ENCODE results near the gene CHPF. TPM values are rescaled to one million over a fixed set of nuclear protein-coding genes. Genes with fewer than 3 reads are reported as not detected.
A peak's percentile ranks its signal among the peaks of the same experiment; 100 is the strongest.

CHPF gene
- total RNA-seq, 1 donor from 2014 or later: 23.2 TPM

DNA sequence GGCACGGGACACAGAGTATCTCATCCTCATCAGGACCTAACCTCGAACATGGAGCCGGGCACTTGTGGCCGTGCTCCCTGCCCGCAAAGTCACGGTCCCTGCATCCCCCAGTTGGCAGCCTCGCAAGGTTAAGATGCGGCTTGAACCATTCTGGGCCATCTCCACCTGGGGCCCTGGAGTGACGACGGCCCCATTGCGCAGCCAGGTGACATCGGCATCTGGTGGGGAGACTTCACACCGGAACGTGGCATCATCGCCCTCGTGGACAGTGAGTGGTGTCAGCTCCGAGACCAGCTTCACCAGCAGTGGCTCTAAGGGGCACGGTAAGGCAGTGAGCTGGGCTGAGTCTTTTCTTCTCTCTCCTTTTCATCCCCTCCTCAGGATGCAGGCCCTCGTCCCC is 12.8 kb upstream of the CHPF start:
- Histone ChIP-seq H3K4me1 (peaks cover 14% of the 10 kb centered on the region), H3K27ac (no peak overlapping the region), H3K27me3 (ENCODE audit: low read depth) (peaks cover 21% of the 10 kb centered on the region), H3K36me3 (no peaks in the 10 kb centered on the region), H3K9me3 (no peaks in the 10 kb centered on the region), H3K4me3 (no peak overlapping the region)
- intact Hi-C loops (cut with DNase I): no loop called here
- TF ChIP-seq, protein P1, sequence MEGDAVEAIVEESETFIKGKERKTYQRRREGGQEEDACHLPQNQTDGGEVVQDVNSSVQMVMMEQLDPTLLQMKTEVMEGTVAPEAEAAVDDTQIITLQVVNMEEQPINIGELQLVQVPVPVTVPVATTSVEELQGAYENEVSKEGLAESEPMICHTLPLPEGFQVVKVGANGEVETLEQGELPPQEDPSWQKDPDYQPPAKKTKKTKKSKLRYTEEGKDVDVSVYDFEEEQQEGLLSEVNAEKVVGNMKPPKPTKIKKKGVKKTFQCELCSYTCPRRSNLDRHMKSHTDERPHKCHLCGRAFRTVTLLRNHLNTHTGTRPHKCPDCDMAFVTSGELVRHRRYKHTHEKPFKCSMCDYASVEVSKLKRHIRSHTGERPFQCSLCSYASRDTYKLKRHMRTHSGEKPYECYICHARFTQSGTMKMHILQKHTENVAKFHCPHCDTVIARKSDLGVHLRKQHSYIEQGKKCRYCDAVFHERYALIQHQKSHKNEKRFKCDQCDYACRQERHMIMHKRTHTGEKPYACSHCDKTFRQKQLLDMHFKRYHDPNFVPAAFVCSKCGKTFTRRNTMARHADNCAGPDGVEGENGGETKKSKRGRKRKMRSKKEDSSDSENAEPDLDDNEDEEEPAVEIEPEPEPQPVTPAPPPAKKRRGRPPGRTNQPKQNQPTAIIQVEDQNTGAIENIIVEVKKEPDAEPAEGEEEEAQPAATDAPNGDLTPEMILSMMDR (IDR thresholded peaks at IDR 0.05): no peak
- ATAC-seq (no peak), DNase-seq (no peak)

DNA sequence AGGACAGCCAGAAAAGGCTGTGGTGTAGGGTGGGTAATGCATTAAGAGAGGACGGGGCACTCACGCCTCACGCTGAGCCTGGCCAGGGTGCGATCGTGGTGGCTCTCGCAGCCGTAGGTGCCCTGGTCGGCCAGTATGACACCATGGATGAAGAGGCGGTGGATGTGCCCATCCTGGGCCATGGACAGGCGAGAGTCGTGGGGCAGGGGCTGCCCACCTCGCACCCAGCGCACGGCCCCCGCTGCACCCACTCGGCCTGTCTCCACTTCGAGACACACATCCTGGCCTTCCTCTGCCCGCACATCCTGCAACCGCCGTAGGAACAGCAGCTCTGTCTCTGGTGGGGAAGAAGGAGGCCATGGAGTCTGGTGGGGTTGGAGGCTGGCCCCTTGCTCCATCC is 12.3 kb upstream of the CHPF start:
- intact Hi-C loops (cut with DNase I): no loop called here
- Histone ChIP-seq H3K27ac (no peak overlapping the region), H3K36me3 (no peaks in the 10 kb centered on the region), H3K4me1 (peaks cover 14% of the 10 kb centered on the region), H3K4me3 (no peak overlapping the region), H3K27me3 (ENCODE audit: low read depth) (peaks cover 25% of the 10 kb centered on the region), H3K9me3 (no peaks in the 10 kb centered on the region)
- TF ChIP-seq, protein P1 (IDR thresholded peaks at IDR 0.05): no peak
- ATAC-seq (no peak), DNase-seq (no peak)

DNA sequence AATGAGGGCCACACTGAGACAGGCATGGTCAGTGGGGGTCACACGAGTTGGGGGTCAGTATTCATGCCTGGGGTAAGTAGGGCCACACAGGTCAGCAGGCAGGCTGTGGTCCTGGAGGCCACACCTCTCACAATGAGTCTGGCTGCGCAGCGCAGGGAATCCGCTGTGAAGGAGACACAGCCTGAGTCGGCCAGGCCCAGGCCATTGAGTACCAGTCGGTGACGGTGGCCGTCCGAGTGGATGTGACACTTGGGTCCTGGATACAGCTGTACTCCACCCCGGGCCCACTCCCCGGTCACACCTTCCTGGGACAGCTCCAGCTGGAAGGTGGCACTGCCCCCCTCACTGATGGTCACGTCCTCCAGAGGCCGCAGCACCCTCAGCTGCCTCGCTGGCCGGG is 10.7 kb upstream of the CHPF start:
- ATAC-seq: no peak
- TF ChIP-seq, protein P1 (IDR thresholded peaks at IDR 0.05): no peak
- Histone ChIP-seq H3K9me3 (no peaks in the 10 kb centered on the region), H3K27me3 (ENCODE audit: low read depth) (peaks cover 30% of the 10 kb centered on the region), H3K36me3 (no peaks in the 10 kb centered on the region), H3K4me3 (no peak overlapping the region), H3K27ac (no peak overlapping the region), H3K4me1 (peaks cover 14% of the 10 kb centered on the region)
- DNase-seq: no peak
- intact Hi-C loops (cut with DNase I): no loop called here

DNA sequence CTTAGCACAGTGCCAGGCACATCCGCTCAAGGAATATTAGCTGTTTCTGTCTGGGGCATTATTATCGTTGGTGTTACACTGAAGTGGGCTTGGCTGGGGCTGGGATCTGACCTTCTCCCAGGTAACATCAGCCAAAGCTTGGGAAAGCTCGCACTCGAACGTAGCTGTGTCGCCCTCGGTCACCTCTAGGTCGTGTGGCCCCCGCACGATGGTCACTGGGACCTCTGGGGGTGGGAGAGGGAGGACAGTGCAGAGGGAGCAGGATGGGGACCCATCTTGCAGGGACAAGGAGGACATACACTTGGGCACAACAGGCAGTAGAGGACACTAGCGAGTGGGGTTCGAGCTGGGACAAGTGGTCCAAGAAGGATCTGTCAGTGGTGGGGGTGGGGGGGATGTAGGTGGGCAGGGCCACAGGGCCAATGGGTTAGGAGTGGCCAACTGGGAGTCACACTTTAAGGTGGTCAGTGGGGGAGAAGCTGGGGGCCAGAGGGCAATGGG is 9.9 kb upstream of the CHPF start:
- Histone ChIP-seq H3K4me3 (no peak overlapping the region), H3K27me3 (ENCODE audit: low read depth) (peaks cover 30% of the 10 kb centered on the region), H3K36me3 (no peaks in the 10 kb centered on the region), H3K9me3 (no peaks in the 10 kb centered on the region), H3K27ac (no peak overlapping the region), H3K4me1 (peaks cover 14% of the 10 kb centered on the region)
- intact Hi-C loops (cut with DNase I): no loop called here
- TF ChIP-seq, protein P1 (IDR thresholded peaks at IDR 0.05): no peak
- no peak for DNase-seq
- no peak for ATAC-seq

DNA sequence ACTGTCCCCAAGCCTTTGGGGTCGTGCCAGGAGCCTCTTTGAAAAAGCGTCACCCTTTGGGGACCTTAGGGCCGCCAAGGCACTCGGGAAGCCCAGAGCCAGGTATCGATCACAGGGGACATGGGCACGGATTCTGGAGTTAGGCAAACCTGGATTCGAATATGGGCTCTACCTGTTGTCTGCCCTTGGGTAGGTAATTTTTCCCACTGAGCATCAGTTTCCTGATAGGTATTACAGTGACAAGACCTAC is 9.5 kb upstream of the CHPF start:
- DNase-seq: no peak
- Histone ChIP-seq H3K9me3 (no peaks in the 10 kb centered on the region), H3K27ac (no peak overlapping the region), H3K4me3 (peak overlapping the region; percentile 71), H3K36me3 (no peaks in the 10 kb centered on the region), H3K27me3 (ENCODE audit: low read depth) (peaks cover 30% of the 10 kb centered on the region), H3K4me1 (peaks cover 14% of the 10 kb centered on the region)
- intact Hi-C loops (cut with DNase I): no loop called here
- TF ChIP-seq, protein P1 (IDR thresholded peaks at IDR 0.05): no peak
- ATAC-seq: no peak

Data from lower lobe of right lung (tissue), 2 donors.